Suprapubic skin (tissue), 4 donors: Measurements from ENCODE around the gene LYG1. TPM values are rescaled to one million over a fixed set of nuclear protein-coding genes. Genes with fewer than 3 reads are reported as not detected.
"Not testable (repeated sequence)": the region's sequence is repeated elsewhere in the genome, so short reads cannot be mapped to it uniquely, and the experiment has no call there.

Source experiments
- DNase-seq, 2 donors: peaks; one replicate each; pipeline ENCODE4 v3.0.0-alpha.2; 2019; ENCODE audit warnings: low spot score in 2 of 2
- H3K27ac ChIP-seq: fragments of 200-600 bp; sonication (generic); one replicate; pipeline ENCODE4 v1.5.1; 2019
- H3K27me3 ChIP-seq: fragments of 200-600 bp; sonication (generic); one replicate; pipeline ENCODE4 v1.5.1; 2019
- H3K36me3 ChIP-seq: fragments of 200-600 bp; sonication (generic); one replicate; pipeline ENCODE4 v1.5.1; 2019
- H3K4me1 ChIP-seq: fragments of 200-600 bp; sonication (generic); one replicate; pipeline ENCODE4 v1.5.1; 2019
- H3K4me3 ChIP-seq: fragments of 200-600 bp; sonication (generic); one replicate; pipeline ENCODE4 v1.5.1; 2019; ENCODE audit warnings: mild to moderate bottlenecking
- H3K9me3 ChIP-seq: fragments of 200-600 bp; sonication (generic); one replicate; pipeline ENCODE4 v1.5.1; 2019
- CTCF ChIP-seq, 2 donors: fragments of 200-600 bp in 1 of 2; fragments of 450-650 bp in 1 of 2; sonication (generic) in 1 of 2; IDR thresholded peaks; one replicate each; pipeline ENCODE4 v1.5.1; 2016 to 2019; ENCODE audit warnings: antibody characterized with exemption in 2 of 2, mild to moderate bottlenecking in 1 of 2, moderate library complexity in 1 of 2
- EP300 ChIP-seq: sonication (generic); formaldehyde crosslinking; IDR thresholded peaks from one replicate; pipeline ENCODE4 v1.6.1; 2017; ENCODE audit warnings: antibody characterized with exemption
- POLR2A ChIP-seq, 2 donors: fragments of 450-650 bp; IDR thresholded peaks; one replicate each; pipeline ENCODE4 v1.6.1; 2017; ENCODE audit warnings: antibody characterized with exemption in 2 of 2, mild to moderate bottlenecking in 2 of 2, moderate library complexity in 2 of 2
- POLR2AphosphoS5 ChIP-seq, 3 donors: sonication (generic); formaldehyde crosslinking; IDR thresholded peaks; one replicate each; pipeline ENCODE4 v1.6.1; 2017; ENCODE audit warnings: antibody characterized with exemption in 3 of 3
- WGBS: methylation state at CpG from one replicate; pipeline ENCODE4 v1.1.5; 2018; 5-methylcytosine and 5-hydroxymethylcytosine counted together
- total RNA-seq, 4 donors: library from RNA; depleted of rRNA; stranded (reverse); fragments of >200 nt; gene quantifications; one replicate each; pipeline ENCODE4 v1.1.0, GENCODE V29; 2016

The LYG1 gene
- total RNA-seq, 4 donors from 2014 or later: 0.89 to 4.0 (median 1.4) TPM

GRCh38 chr2:99335911-99336803, 35.2 kb upstream of the LYG1 start, which contains the start of gene TXNDC9:
TSS of gene TXNDC9 (minus strand) at chr2:99336333. CDS start at chr2:99333210, 3,123 bp downstream.
- peaks cover 43% of the 10 kb centered on the region for H3K4me1 ChIP-seq
- no peaks in the 10 kb centered on the region for H3K9me3 ChIP-seq
- no peaks in the 10 kb centered on the region for H3K27me3 ChIP-seq
- peaks cover 18% of the 10 kb centered on the region for H3K36me3 ChIP-seq
- peak within 1 kb of the TSS; percentile 91 for H3K27ac ChIP-seq
- DNase-seq: peak; percentile 99
- H3K4me3 ChIP-seq: peak within 1 kb of the TSS; percentile 98
- TF ChIP-seq POLR2A (IDR thresholded peaks at IDR 0.05) (peak in 1 of 2 donors; percentile 6), CTCF (IDR thresholded peaks at IDR 0.05) (no peak), EP300 (no peak), POLR2AphosphoS5 (IDR thresholded peaks at IDR 0.05) (peak; percentile 38 to 63 (median 38))
- WGBS: under 1% methylated on average over 52 of the region's 60 CpGs

GRCh38 chr2:99325384-99325783, 24.4 kb upstream of the LYG1 start:
- Histone ChIP-seq H3K36me3 (peaks cover 82% of the 10 kb centered on the region), H3K9me3 (no peaks in the 10 kb centered on the region), H3K4me3 (no peak overlapping the region), H3K27ac (no peak overlapping the region), H3K4me1 (no peaks in the 10 kb centered on the region), H3K27me3 (no peaks in the 10 kb centered on the region)
- TF ChIP-seq POLR2AphosphoS5 (IDR thresholded peaks at IDR 0.05) (no peak), CTCF (IDR thresholded peaks at IDR 0.05) (no peak), EP300 (no peak)
- DNase-seq: no peak
- 93% methylated on average over 5 of the region's 5 CpGs for WGBS

GRCh38 chr2:99317873-99318200, 16.8 kb upstream of the LYG1 start:
- not testable (repeated sequence) for H3K27ac ChIP-seq, H3K27me3 ChIP-seq, H3K4me3 ChIP-seq, H3K9me3 ChIP-seq, DNase-seq, H3K4me1 ChIP-seq
- 98% methylated on average over 7 of the region's 7 CpGs for WGBS
- peaks cover 46% of the 10 kb centered on the region for H3K36me3 ChIP-seq

- TF ChIP-seq POLR2AphosphoS5 (IDR thresholded peaks at IDR 0.05): no peak
- TF ChIP-seq CTCF (IDR thresholded peaks at IDR 0.05): no peak
- TF ChIP-seq POLR2A (IDR thresholded peaks at IDR 0.05): no peak
- TF ChIP-seq EP300: no peak
- 97% methylated on average over 9 of the region's 9 CpGs for WGBS
- H3K27me3 ChIP-seq: no peaks in the 10 kb centered on the region
- no peak overlapping the region for H3K4me3 ChIP-seq
- H3K36me3 ChIP-seq: peaks cover 40% of the 10 kb centered on the region
- H3K9me3 ChIP-seq: no peaks in the 10 kb centered on the region
- no peak overlapping the region for H3K27ac ChIP-seq
- H3K4me1 ChIP-seq: no peaks in the 10 kb centered on the region
- DNase-seq: no peak
Observed at GRCh38 chr2:99317161-99317872, 16.3 kb upstream of the LYG1 start.

GRCh38 chr2:99299580-99299979, 1.4 kb downstream of the LYG1 start:
- no peak for DNase-seq
- no peaks in the 10 kb centered on the region for H3K9me3 ChIP-seq
- no peaks in the 10 kb centered on the region for H3K36me3 ChIP-seq
- H3K27ac ChIP-seq: no peak overlapping the region
- H3K27me3 ChIP-seq: no peaks in the 10 kb centered on the region
- no peak overlapping the region for H3K4me3 ChIP-seq
- TF ChIP-seq CTCF (IDR thresholded peaks at IDR 0.05): no peak
- no peak for TF ChIP-seq POLR2AphosphoS5 (IDR thresholded peaks at IDR 0.05)
- no peak for TF ChIP-seq EP300
- no peak for TF ChIP-seq POLR2A (IDR thresholded peaks at IDR 0.05)
- WGBS: 96% methylated on average over 7 of the region's 7 CpGs
- no peaks in the 10 kb centered on the region for H3K4me1 ChIP-seq
